A673 (cell line): ENCODE data around the gene EXOC2. TPM values are rescaled to one million over a fixed set of nuclear protein-coding genes. Genes with fewer than 3 reads are reported as not detected.

Experiments
- BruUV-seq: library from RNA; stranded (reverse); fragments of 400-500 nt; replicated peaks from 2 replicates; lab custom pipeline; 2021; lab: Mats Ljungman, UMichigan
- CTCF ChIA-PET: fragments of 300-600 bp; sonication (Branson Sonifier 250); formaldehyde crosslinking; loops from one replicate; lab custom pipeline; 2022; ENCODE audit warnings: antibody characterized with exemption; lab: Charles Lee
- POLR2A ChIA-PET: fragments of 300-600 bp; sonication (Branson Sonifier 250); formaldehyde crosslinking; loops from one replicate; lab custom pipeline; 2022; ENCODE audit warnings: antibody characterized with exemption; ENCODE audit not compliant: low non-redundant PET; lab: Charles Lee
- DNase-seq: peaks from one replicate; pipeline ENCODE4 v3.0.0-alpha.2; 2015; ENCODE audit warnings: low spot score
- H3K27ac ChIP-seq: fragments of 200-600 bp; sonication (generic); 2 replicates; pipeline ENCODE4 v1.5.1; 2016; ENCODE audit warnings: mixed run types, low read depth, mild to moderate bottlenecking, mixed read lengths, antibody characterized with exemption, low read length; ENCODE audit not compliant: poor library complexity, severe bottlenecking
- H3K27me3 ChIP-seq: fragments of 200-600 bp; sonication (generic); replicated peaks from 2 replicates; pipeline ENCODE4 v1.6.1; 2017; ENCODE audit warnings: mixed run types, low read depth, mild to moderate bottlenecking, mixed read lengths, antibody characterized with exemption, low read length; ENCODE audit not compliant: insufficient read depth, poor library complexity
- H3K36me3 ChIP-seq: fragments of 200-600 bp; sonication (generic); 2 replicates; pipeline ENCODE4 v1.6.1; 2016; ENCODE audit warnings: mixed run types, mild to moderate bottlenecking, mixed read lengths, antibody characterized with exemption, low read length; ENCODE audit not compliant: insufficient read depth, poor library complexity, severe bottlenecking
- H3K4me1 ChIP-seq: fragments of 200-600 bp; sonication (generic); 2 replicates; pipeline ENCODE4 v1.6.1; 2017; ENCODE audit warnings: mixed run types, mild to moderate bottlenecking, mixed read lengths, antibody characterized with exemption, low read length; ENCODE audit not compliant: insufficient read depth, poor library complexity, severe bottlenecking
- H3K4me3 ChIP-seq: fragments of 200-600 bp; sonication (generic); 2 replicates; pipeline ENCODE4 v1.5.1; 2016; ENCODE audit warnings: low read depth, mixed run types, mild to moderate bottlenecking, mixed read lengths, low read length; ENCODE audit not compliant: poor library complexity, severe bottlenecking
- H3K9me3 ChIP-seq: fragments of 200-600 bp; sonication (generic); 2 replicates; pipeline ENCODE4 v1.6.1; 2016; ENCODE audit warnings: mixed run types, low read depth, mild to moderate bottlenecking, mixed read lengths, antibody characterized with exemption, low read length; ENCODE audit not compliant: poor library complexity, severe bottlenecking
- CTCF ChIP-seq: fragments of 300-800, 200-600 bp; sonication (generic); conservative IDR thresholded peaks from 2 replicates; pipeline ENCODE4 v1.5.1; 2017; ENCODE audit warnings: low read depth, mild to moderate bottlenecking, antibody characterized with exemption, low read length, moderate library complexity, mixed read lengths
- EZH2 ChIP-seq: fragments of 200-600 bp; sonication (generic); IDR thresholded peaks from 2 replicates; pipeline ENCODE4 v1.6.1; 2017; ENCODE audit warnings: borderline replicate concordance, low read depth, mild to moderate bottlenecking, mixed read lengths, antibody characterized with exemption, low read length; ENCODE audit not compliant: poor library complexity, severe bottlenecking
- intact Hi-C: fragments of 100-400 bp; cut with micrococcal nuclease; formaldehyde crosslinking; loops from one replicate; pipeline ENCODE4 v1.10.0; 2022; ENCODE audit not compliant: unreplicated experiment
- total RNA-seq: library from RNA; stranded (reverse); gene quantifications from 2 replicates; pipeline ENCODE4 v1.2.3, GENCODE V29; 2021

Gene EXOC2
- total RNA-seq, 1 experiment from 2014 or later = 22.4 TPM

GRCh38 chr6:455006-455585, 237.8 kb downstream of the EXOC2 start:
- intact Hi-C loops = no loop called here
- TF ChIP-seq CTCF = no peak
- DNase-seq = no peak
- Histone ChIP-seq H3K4me3 (no peak overlapping the region), H3K27ac (no peak overlapping the region), H3K27me3 (peaks cover 22% of the 10 kb centered on the region), H3K9me3 (no peaks in the 10 kb centered on the region), H3K4me1 (no peaks in the 10 kb centered on the region), H3K36me3 (no peaks in the 10 kb centered on the region)
- ChIA-PET CTCF (no interaction called here), POLR2A (no interaction called here)
- BruUV-seq = no TSS peak

- ChIA-PET CTCF (no interaction called here), POLR2A (no interaction called here)
- no peak for DNase-seq
- Histone ChIP-seq H3K4me3 (no peak overlapping the region), H3K27ac (no peak overlapping the region), H3K4me1 (no peaks in the 10 kb centered on the region), H3K27me3 (peaks cover 22% of the 10 kb centered on the region), H3K36me3 (no peaks in the 10 kb centered on the region), H3K9me3 (no peaks in the 10 kb centered on the region)
- no TSS peak for BruUV-seq
- intact Hi-C loops = no loop called here
- TF ChIP-seq CTCF = no peak
- TF ChIP-seq EZH2 = no peak
Observed at GRCh38 chr6:454148-454991, 238.6 kb downstream of the EXOC2 start.

GRCh38 chr6:453152-453551, 239.8 kb downstream of the EXOC2 start:
- Histone ChIP-seq H3K9me3 (no peaks in the 10 kb centered on the region), H3K4me3 (no peak overlapping the region), H3K36me3 (no peaks in the 10 kb centered on the region), H3K27me3 (peaks cover 22% of the 10 kb centered on the region), H3K27ac (no peak overlapping the region), H3K4me1 (no peaks in the 10 kb centered on the region)
- intact Hi-C loops = no loop called here
- DNase-seq = no peak
- no TSS peak for BruUV-seq
- ChIA-PET CTCF (no interaction called here), POLR2A (no interaction called here)
- no peak for TF ChIP-seq CTCF
